GM18873 (cell line): ENCODE data around the gene WDR4.
"Not testable (repeated sequence)": the region's sequence is repeated elsewhere in the genome, so short reads cannot be mapped to it uniquely, and the experiment has no call there.

Experiments
- ATAC-seq: cut with Tn5 transposase; IDR thresholded peaks from one replicate; pipeline ENCODE4 v1.9.1; 2021; ENCODE audit warnings: mild to moderate bottlenecking, moderate library complexity, moderate number of reproducible peaks; ENCODE audit not compliant: unreplicated experiment, low FRiP score

Gene WDR4

DNA sequence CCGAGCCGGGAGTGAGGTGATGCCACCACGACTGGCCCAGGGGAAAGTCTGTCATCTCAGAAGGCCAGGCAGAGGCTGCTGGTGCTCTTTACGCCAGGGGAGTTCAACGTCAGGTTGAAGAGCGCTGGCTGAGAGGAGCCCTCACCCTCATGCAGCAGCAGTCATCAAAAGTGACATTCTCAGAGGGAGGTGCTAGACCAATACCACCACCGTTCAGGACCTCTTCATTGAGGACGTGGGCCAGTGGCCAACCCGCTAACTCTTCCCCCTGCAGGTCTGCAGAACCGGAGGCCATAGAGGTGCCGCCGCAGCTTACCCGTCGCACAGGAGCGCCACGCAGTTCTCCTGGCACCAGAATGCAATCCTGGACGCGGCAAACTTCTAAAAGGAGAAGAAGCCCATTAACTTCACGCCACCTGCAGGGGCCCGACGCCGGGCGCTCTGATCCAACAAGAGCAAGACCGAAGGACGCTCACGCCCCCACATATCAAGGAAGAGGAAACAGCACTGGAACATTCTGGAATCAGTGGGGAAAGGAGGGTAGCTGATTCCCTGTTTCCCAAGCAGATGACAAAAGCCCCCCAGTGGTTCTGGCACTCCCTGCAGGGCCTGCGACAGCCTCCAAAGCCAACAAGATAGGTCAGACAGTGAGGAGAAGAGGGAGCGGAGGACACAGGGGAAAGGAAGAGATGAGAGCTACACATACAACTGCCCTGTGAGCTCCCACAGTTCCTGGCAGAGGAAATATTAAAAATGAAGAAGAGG is 24.9 kb downstream of the WDR4 start:
- no peak for ATAC-seq

DNA sequence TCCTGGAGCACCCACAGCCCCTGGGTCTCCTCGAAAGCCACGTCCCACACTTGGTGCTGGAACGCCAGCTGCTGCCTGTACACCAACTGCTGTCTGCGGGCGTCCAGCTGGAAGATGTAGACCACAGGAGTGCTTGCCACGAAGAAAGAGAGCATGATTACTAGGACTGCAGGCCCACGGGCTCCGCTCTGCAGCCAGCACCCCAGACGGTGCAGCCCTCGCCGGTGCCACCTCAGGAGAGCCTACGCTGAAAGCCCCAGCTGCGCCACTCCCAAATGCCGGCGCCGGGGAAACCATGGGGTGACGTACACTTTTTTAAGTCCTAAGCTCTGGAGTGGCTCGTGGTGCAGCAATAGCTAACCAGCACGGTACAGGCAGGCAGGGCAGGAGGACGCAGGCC is 25.7 kb downstream of the WDR4 start:
- no peak for ATAC-seq

DNA sequence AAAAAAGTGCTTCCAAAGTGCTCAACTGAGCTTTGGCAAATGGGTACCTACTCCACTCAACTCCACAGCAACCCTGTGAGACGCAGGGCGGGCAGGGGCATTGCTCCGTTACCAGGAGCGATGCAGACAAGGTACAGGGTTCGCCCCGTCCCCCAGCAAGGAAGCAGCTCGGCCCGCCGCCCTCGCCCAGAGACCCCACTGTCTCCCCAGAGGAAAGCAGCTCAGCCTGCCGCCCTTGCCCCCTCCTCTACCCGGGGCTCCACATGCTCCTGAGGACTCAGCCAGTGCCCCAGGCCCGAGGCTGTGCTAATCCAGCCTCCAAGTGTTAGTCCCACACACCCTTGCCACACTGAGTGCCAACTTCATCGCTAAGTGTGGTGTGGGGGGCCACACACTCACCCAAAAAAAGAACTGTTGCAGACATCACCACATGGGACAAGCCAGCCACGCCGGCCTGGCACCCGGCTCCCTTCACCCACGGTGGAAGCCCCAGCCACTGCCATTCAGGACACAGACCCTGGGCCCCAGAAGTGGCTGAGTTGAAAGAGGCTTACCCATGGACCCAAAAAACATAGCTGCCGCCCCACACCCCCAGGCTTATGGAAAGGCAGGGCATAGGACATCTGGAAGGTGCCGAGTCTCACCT is 26.3 kb downstream of the WDR4 start:
- no peak for ATAC-seq

- ATAC-seq: no peak
Measured at GRCh38 chr21:42851812-42852665, 27.3 kb downstream of the WDR4 start.

GRCh38 chr21:42850866-42851391 is 28.4 kb downstream of the WDR4 start:
- no peak for ATAC-seq

DNA sequence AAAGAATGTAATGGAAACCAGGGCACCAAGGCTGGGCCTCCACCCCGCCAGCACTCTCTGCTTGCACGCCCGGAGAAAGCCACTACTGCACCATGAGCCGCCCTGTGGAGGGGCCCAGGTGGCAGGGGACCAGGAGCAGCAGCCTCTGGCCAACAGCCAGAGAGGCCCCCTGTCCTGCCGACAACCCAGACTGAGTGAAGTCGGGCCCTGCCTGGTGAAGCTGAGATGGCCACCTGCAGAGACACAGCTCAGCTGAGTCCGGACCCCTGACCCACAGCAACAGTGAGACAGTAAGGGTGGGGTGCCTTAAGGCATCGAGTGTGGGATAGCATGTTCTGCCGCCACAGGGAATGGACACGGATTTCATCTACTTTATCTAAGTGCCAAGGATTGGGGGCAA is 28.9 kb downstream of the WDR4 start:
- no peak for ATAC-seq

GRCh38 chr21:42849759-42850412 is 29.5 kb downstream of the WDR4 start:
- no peak for ATAC-seq

- ATAC-seq: no peak
Measured at GRCh38 chr21:42848932-42849758, 30.2 kb downstream of the WDR4 start.

DNA sequence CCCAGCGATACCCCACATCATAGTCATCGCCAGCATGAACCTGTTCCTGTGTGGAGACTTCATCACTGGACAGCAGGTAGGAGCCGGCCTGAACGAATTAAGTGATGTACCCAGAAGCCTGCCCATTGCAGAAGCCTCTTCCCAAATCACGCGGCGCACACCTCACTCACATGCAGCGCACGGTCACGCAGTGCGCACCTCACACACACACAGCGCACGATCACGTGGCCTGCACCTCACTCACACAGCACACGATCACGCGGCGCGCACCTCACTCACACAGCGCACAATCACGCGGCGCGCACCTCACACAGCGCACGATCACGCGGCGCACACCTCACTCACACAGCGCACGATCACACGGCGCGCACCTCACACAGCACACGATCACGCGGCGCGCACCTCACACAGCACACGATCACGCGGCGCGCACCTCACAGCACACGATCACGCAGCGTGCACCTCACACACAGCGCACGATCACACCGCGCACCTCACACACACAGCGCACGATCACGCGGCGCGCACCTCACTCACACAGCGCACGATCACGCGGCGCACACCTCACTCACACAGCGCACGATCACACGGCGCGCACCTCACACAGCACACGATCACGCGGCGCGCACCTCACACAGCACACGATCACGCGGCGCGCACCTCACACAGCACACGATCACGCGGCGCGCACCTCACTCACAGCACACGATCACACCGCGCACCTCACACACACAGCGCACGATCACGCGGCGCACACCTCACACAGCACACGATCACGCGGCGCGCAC is 31.0 kb downstream of the WDR4 start:
- not testable (repeated sequence) for ATAC-seq

GRCh38 chr21:42847726-42848125 is 31.6 kb downstream of the WDR4 start:
- ATAC-seq: no peak

DNA sequence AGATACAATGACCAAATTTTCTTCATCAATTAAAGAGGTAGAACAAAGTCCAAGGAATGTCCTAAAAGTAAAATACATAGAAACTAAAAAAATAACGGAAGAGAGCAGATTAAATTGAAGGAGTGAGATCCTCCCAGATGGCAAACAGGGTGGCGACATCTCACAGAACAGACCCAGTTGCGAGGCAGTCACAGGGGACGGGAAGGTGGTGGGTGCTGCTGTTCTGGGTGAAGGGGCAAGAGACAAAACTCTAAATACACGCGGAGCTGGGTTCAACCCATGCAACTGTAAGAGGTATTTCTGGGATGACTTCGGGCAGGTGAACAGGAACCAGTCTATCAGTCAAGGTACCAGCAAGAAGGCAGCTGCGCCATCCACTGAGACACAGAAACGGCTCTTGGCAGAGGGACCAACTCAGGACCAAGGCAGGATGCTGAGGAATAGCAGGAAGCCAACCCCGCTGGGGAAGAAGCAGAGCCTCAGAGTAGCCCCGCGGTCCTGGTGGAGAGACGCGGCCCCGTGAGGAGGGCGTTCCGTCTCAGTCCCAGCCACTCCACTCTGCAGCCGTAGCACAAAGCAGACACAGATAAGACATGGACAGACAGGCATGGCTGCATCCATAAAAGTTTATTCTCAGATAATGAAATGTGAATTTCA is 32.2 kb downstream of the WDR4 start:
- ATAC-seq: no peak

DNA sequence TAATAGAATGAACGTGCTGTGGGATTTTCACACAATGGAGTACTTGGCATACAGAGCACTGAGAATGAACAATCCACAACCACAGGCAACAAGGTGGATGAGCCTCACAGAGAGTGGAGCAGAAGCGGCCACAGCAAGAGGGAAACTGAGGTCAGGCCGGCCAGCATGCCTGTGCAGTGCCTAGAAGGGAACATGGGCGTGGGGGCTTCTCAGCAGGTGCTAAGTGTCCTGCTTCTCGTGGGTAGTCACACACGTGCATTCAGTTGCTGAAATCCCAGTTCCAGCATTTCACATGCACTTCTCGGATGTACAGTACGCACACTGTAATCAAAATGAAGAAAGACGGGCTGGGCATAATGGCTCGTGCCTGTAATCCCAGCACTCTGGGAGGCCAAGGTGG is 33.1 kb downstream of the WDR4 start:
- no peak for ATAC-seq

DNA sequence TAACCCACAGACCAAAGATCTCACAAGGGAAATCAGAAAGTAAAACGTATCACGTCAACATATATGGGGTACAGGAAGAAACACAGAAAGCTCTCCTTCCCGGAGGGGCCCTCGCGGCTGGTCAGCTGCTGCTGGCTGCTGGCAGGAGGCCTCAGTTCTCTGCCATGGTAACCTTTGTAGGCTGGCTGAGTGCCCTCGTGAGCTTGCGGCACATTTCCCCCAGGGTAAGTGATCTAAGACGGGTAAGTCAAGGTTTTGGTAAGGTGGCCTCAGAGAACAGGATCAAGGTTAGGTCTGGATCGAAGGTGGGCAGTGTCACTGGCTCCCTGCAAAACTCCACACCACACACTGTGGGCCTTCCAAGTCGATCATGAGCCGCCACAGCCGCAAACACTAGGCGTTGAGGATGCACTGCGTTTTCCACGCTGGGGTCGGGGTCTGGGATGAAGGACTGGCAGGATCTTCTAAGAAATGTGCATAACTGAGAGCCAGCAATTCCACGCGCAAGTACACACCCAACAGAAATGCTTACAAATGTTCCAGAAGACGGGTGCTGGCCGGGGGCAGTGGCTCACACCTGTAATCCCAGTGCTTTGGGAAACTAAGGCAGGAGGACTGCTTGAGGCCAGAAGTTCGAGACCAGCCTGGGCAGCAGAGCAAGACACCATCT is 33.9 kb downstream of the WDR4 start:
- ATAC-seq: no peak

- ATAC-seq: no peak
Measured at GRCh38 chr21:42844411-42845113, 34.8 kb downstream of the WDR4 start.

DNA sequence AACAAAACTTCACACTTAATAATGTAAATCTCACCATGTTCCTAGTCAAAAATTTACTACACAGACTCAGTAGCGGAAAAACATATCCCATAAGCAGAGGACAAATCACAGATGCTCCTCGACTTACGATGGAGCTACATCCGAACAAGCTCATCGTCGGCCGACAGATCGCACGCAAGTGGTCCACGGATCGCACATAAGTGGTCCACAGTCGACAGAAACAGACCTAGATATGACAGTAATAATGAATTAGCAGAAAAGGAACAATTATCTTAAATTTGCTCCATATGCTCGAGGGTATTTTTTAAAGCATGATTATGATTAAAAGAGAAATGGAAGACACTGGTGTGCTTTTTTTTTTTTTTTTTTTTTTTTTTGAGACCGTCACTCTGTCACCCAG is 36.3 kb downstream of the WDR4 start:
- ATAC-seq: no peak

- not testable (repeated sequence) for ATAC-seq
Measured at GRCh38 chr21:42841916-42842655, 37.3 kb downstream of the WDR4 start.
